Gastroesophageal sphincter (tissue), 4 donors: Measurements from ENCODE around the gene CD82. TPM values are rescaled to one million over a fixed set of nuclear protein-coding genes. Genes with fewer than 3 reads are reported as not detected.

Experiments
- ATAC-seq: fragments of 150-250 bp; one replicate; pipeline ENCODE4 v1.9.1; 2016; ENCODE audit warnings: mild to moderate bottlenecking, moderate library complexity
- H3K27ac ChIP-seq, 4 donors: fragments of 200-600 bp; sonication (generic) in 3 of 4; 1 replicate in 3 of 4; 2 replicates in 1 of 4; pipeline ENCODE4 v1.5.1; 2016 to 2019
- H3K27me3 ChIP-seq: fragments of 200-600 bp; sonication (generic); one replicate; pipeline ENCODE4 v1.5.1; 2019
- H3K36me3 ChIP-seq, 2 donors: fragments of 200-600 bp; sonication (generic); one replicate each; pipeline ENCODE4 v1.5.1; 2019; ENCODE audit warnings: control low read depth in 1 of 2
- H3K4me1 ChIP-seq, 3 donors: fragments of 200-600 bp; sonication (generic); 1 replicate in 2 of 3; 2 replicates in 1 of 3; pipeline ENCODE4 v1.5.1; 2016 to 2019; ENCODE audit warnings: control low read depth in 2 of 3
- H3K4me3 ChIP-seq, 2 donors: fragments of 200-600 bp; sonication (generic); one replicate each; pipeline ENCODE4 v1.5.1; 2019; ENCODE audit warnings: mild to moderate bottlenecking in 1 of 2, moderate library complexity in 1 of 2
- H3K9me3 ChIP-seq, 3 donors: fragments of 200-600 bp; sonication (generic); one replicate each; pipeline ENCODE4 v1.5.1; 2017 to 2019; ENCODE audit warnings: control low read depth in 2 of 3
- CTCF ChIP-seq, 4 experiments: fragments of 200-600 bp in 2 of 4; fragments of 450-650 bp in 2 of 4; sonication (generic) in 1 of 4; IDR thresholded peaks; one replicate each; pipeline ENCODE4 v1.5.1; 2017 to 2019; ENCODE audit warnings: antibody characterized with exemption in 4 of 4, mild to moderate bottlenecking in 2 of 4, moderate library complexity in 2 of 4
- EP300 ChIP-seq: sonication (generic); formaldehyde crosslinking; IDR thresholded peaks from one replicate; pipeline ENCODE4 v1.6.1; 2017; ENCODE audit warnings: antibody characterized with exemption, mild to moderate bottlenecking
- POLR2A ChIP-seq, 2 donors: fragments of 450-650 bp; IDR thresholded peaks; one replicate each; pipeline ENCODE4 v1.6.1; 2017; ENCODE audit warnings: antibody characterized with exemption in 2 of 2, mild to moderate bottlenecking in 2 of 2, moderate library complexity in 1 of 2
- POLR2AphosphoS5 ChIP-seq: sonication (generic); formaldehyde crosslinking; IDR thresholded peaks from one replicate; pipeline ENCODE4 v1.6.1; 2017; ENCODE audit warnings: antibody characterized with exemption
- WGBS, 2 donors: methylation state at CpG; one replicate each; pipeline ENCODE4 v1.1.5; 2018; ENCODE audit warnings: low coverage in 1 of 2; 5-methylcytosine and 5-hydroxymethylcytosine counted together
- total RNA-seq, 4 donors: library from RNA; depleted of rRNA; stranded (reverse); fragments of >200 nt; gene quantifications; one replicate each; pipeline ENCODE4 v1.1.0, GENCODE V29; 2016

The CD82 gene
- total RNA-seq, 4 donors from 2014 or later = 12.7 to 24.0 (median 19.1) TPM

- 86 to 88% methylated on average over 2 of the region's 3 CpGs for WGBS, 2 donors
- H3K4me1 ChIP-seq = peaks cover 0 to 32% (median 14%) of the 10 kb centered on the region in 3 donors
- TF ChIP-seq CTCF (IDR thresholded peaks at IDR 0.05) (no peak), POLR2A (IDR thresholded peaks at IDR 0.05) (no peak), EP300 (no peak), POLR2AphosphoS5 (no peak)
- peaks cover 0 to 4% of the 10 kb centered on the region in 2 donors for H3K36me3 ChIP-seq
- no peak overlapping the region for H3K4me3 ChIP-seq
- H3K27me3 ChIP-seq = no peaks in the 10 kb centered on the region
- no peak for ATAC-seq
- H3K9me3 ChIP-seq = no peaks in the 10 kb centered on the region
- H3K27ac ChIP-seq = no peak overlapping the region
These were observed 7.9 kb downstream of the CD82 start for GRCh38 chr11:44573333-44573732.

DNA sequence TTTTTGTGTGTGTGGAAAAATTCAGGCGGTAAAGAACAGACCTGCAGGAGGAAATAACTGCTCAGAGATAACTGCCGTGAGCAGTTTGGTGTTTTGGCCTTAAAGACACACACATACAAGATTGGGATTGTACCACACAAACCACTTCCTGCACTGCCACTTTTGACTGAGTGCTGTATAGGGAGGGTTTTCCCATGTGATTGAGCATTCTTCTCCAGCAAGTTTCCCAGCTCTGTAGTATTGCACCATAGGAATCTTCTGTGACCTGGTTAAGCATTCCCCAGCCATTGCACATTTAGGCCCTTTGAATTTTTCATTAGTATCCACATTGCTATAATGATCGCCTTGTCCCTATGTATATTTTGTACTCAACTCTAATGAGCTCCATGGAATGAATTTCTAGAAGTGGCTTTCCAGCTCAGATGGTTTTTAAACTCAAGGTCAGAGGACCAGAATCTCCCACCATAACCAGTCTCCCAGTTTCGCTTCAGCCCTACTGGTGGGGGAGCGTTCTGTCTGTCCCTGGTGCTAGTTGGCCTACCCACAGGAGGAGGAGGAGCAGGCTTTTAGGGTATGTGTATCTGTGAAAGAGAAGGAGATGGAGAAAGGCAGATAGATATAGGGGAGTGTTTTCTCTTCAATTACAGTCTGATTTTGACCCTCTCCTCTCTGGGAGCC is 9.3 kb downstream of the CD82 start:
- 72 to 94% methylated on average over 3 to 4 of the region's 5 CpGs for WGBS, 2 donors
- peaks cover 0 to 18% (median under 1%) of the 10 kb centered on the region in 3 donors for H3K4me1 ChIP-seq
- TF ChIP-seq CTCF (IDR thresholded peaks at IDR 0.05) (no peak), EP300 (no peak), POLR2AphosphoS5 (no peak), POLR2A (IDR thresholded peaks at IDR 0.05) (no peak)

DNA sequence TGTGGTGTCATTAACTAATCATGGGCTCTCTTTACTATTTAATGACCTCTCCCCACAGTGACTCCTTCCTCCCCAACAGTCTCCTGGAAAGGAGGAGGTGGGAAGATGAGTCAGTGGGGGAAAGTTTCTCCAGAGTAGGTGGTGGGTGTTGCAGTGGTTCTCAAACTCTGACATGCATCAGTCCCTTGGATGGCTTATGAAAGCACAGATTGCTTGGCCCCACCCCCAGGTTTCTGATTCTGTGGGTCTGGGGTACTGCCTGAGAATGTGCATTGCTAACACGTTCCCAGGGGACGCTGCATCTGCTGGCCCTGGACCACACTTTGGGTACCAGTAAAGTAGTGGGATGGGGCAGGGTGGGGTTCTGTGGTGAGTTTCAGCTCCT is 9.8 kb downstream of the CD82 start:
- TF ChIP-seq POLR2A (IDR thresholded peaks at IDR 0.05) = no peak
- no peak for TF ChIP-seq CTCF (IDR thresholded peaks at IDR 0.05)
- no peak for TF ChIP-seq POLR2AphosphoS5
- no peak for TF ChIP-seq EP300
- H3K27ac ChIP-seq = no peak overlapping the region
- ATAC-seq = no peak
- no CpG with 5 or more reads among the region's 2 CpGs for WGBS, 2 donors
- peaks cover 0 to 4% of the 10 kb centered on the region in 2 donors for H3K36me3 ChIP-seq
- H3K4me3 ChIP-seq = no peak overlapping the region
- H3K4me1 ChIP-seq = peaks cover 0 to 14% (median 0%) of the 10 kb centered on the region in 3 donors
- H3K9me3 ChIP-seq = no peaks in the 10 kb centered on the region
- no peaks in the 10 kb centered on the region for H3K27me3 ChIP-seq

More for the DNA sequence above, 9.3 kb downstream of the CD82 start:
- ATAC-seq = peak; percentile 26
- peaks cover 0 to 4% of the 10 kb centered on the region in 2 donors for H3K36me3 ChIP-seq
- no peak overlapping the region for H3K27ac ChIP-seq
- no peak overlapping the region for H3K4me3 ChIP-seq
- H3K27me3 ChIP-seq = no peaks in the 10 kb centered on the region
- no peaks in the 10 kb centered on the region for H3K9me3 ChIP-seq

- H3K4me3 ChIP-seq = no peak overlapping the region
- H3K27me3 ChIP-seq = no peaks in the 10 kb centered on the region
- ATAC-seq = no peak
- TF ChIP-seq POLR2AphosphoS5 = no peak
- TF ChIP-seq CTCF (IDR thresholded peaks at IDR 0.05) = no peak
- TF ChIP-seq POLR2A (IDR thresholded peaks at IDR 0.05) = no peak
- TF ChIP-seq EP300 = no peak
- WGBS, 2 donors = 77 to 100% methylated on average over 2 to 5 of the region's 5 CpGs
- H3K9me3 ChIP-seq = no peaks in the 10 kb centered on the region
- peaks cover 0 to 8% (median 0%) of the 10 kb centered on the region in 3 donors for H3K4me1 ChIP-seq
- peak overlapping the region in 3 of 4 donors; percentile 29 to 46 (median 43) for H3K27ac ChIP-seq
- peaks cover 0 to 3% of the 10 kb centered on the region in 2 donors for H3K36me3 ChIP-seq
These were observed 10.5 kb downstream of the CD82 start for GRCh38 chr11:44575962-44576361.

DNA sequence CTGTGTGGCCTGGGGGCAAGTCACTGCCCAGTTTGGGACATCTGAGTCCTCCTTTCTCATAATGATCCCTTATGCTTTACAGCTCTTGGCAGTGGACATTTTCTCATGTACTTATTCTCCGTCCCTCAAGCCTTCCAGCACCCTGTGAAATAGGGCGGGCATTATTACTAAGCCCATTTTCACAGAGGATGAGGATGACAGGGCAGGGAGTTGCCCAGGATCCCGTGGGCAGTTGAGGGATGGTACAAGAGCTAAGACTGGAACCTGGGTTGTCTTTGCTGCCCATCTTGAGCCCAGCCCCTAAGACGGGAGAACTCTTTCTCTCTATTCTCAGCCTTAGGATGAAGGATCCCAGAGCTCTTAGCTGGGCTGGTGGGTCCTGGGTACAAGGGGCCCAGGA is 11.2 kb downstream of the CD82 start:
- WGBS, 2 donors = no CpG with 5 or more reads among the region's 4 CpGs
- H3K9me3 ChIP-seq = no peaks in the 10 kb centered on the region
- H3K4me1 ChIP-seq = peaks cover 0 to 6% (median 0%) of the 10 kb centered on the region in 3 donors
- peak overlapping the region in 2 of 4 donors; percentile 43 to 46 for H3K27ac ChIP-seq
- H3K27me3 ChIP-seq = no peaks in the 10 kb centered on the region
- no peak overlapping the region for H3K4me3 ChIP-seq
- no peaks in the 10 kb centered on the region for H3K36me3 ChIP-seq
- ATAC-seq = no peak
- TF ChIP-seq POLR2AphosphoS5 (no peak), EP300 (no peak), CTCF (IDR thresholded peaks at IDR 0.05) (no peak), POLR2A (IDR thresholded peaks at IDR 0.05) (no peak)
